HCT116 (cell line): ENCODE data around the gene DNASE2B. TPM values are rescaled to one million over a fixed set of nuclear protein-coding genes. Genes with fewer than 3 reads are reported as not detected.

ENCODE experiments used
- ATAC-seq: fragments of 200-7000 bp; cut with Tn5 transposase; 2 replicates; pipeline ENCODE4 v1.9.1; 2020; ENCODE audit warnings: mild to moderate bottlenecking, moderate library complexity
- BruUV-seq: library from RNA; stranded (reverse); fragments of 400-500 nt; replicated peaks from 2 replicates; lab custom pipeline; 2021; lab: Mats Ljungman, UMichigan
- CTCF ChIA-PET: fragments of 300-600 bp; sonication (Branson Sonifier 250); formaldehyde crosslinking; loops from one replicate; lab custom pipeline; 2021; ENCODE audit warnings: antibody characterized with exemption; lab: Charles Lee
- POLR2A ChIA-PET: fragments of 300-600, 350-600 bp; sonication (Branson Sonifier 250); formaldehyde crosslinking; loops from one replicate; lab custom pipeline; 2021; ENCODE audit warnings: antibody characterized with exemption; lab: Charles Lee
- RAD21 ChIA-PET, 2 experiments: fragments of 300-600 bp; sonication (Branson Sonifier 250); formaldehyde crosslinking; loops; one replicate each; lab custom pipeline; 2023; ENCODE audit warnings: low total read pairs in 2 of 2; ENCODE audit not compliant: uncharacterized antibody in 2 of 2, unreplicated experiment in 2 of 2, low non-redundant PET in 1 of 2; lab: Charles Lee
- DNase-seq: peaks from one replicate; pipeline ENCODE4 v3.0.0-alpha.2; 2010; ENCODE audit warnings: low read depth, low spot score
- H2AFZ ChIP-seq: fragments of 200-600 bp; shearing (Covaris generic), sonication (generic); 2 replicates; pipeline ENCODE4 v1.6.1; 2017; ENCODE audit warnings: low read depth, mixed run types, mixed read lengths, antibody characterized with exemption, low read length; ENCODE audit not compliant: poor library complexity, severe bottlenecking
- H3K27ac ChIP-seq: 2 replicates; pipeline ENCODE4 v1.5.1; 2012; ENCODE audit warnings: low read depth, low read length
- H3K27me3 ChIP-seq: fragments of 200-600 bp; sonication (generic); 2 replicates; pipeline ENCODE4 v1.6.1; 2016; ENCODE audit warnings: mixed run types, low read length, mixed read lengths; ENCODE audit not compliant: insufficient read depth
- H3K36me3 ChIP-seq, 2 experiments: fragments of 200-500 bp in 1 of 2; fragments of 200-600 bp in 1 of 2; sonication (Bioruptor generic) in 1 of 2; sonication (generic) in 1 of 2; 2 replicates each; pipeline versions ENCODE4 v1.5.1 to v1.6.1; 2014 to 2016; ENCODE audit warnings: low read length in 2 of 2, inconsistent platforms in 1 of 2, mixed read lengths in 1 of 2, mixed run types in 1 of 2; ENCODE audit not compliant: insufficient read depth in 2 of 2, control insufficient read depth in 1 of 2
- H3K4me1 ChIP-seq, 2 experiments: fragments of 200-600 bp in 1 of 2; sonication (generic) in 1 of 2; 2 replicates each; pipeline versions ENCODE4 v1.5.1 to v1.6.1; 2012 to 2017; ENCODE audit warnings: low read length in 2 of 2, inconsistent platforms in 1 of 2, mild to moderate bottlenecking in 1 of 2, mixed read lengths in 1 of 2, mixed run types in 1 of 2, moderate library complexity in 1 of 2; ENCODE audit not compliant: insufficient read depth in 2 of 2, control insufficient read depth in 1 of 2
- H3K4me2 ChIP-seq: fragments of 200-600 bp; sonication (generic); 2 replicates; pipeline ENCODE4 v1.6.1; 2017; ENCODE audit warnings: mixed run types, low read length, mixed read lengths
- H3K4me3 ChIP-seq, 2 experiments: fragments of 200-600 bp in 1 of 2; sonication (generic) in 1 of 2; replicated peaks in 1 of 2; 2 replicates each; pipeline ENCODE4 v1.5.1; 2011 to 2016; ENCODE audit warnings: low read length in 2 of 2, control low read depth in 1 of 2, low read depth in 1 of 2, mild to moderate bottlenecking in 1 of 2, mixed read lengths in 1 of 2, mixed run types in 1 of 2
- H3K79me2 ChIP-seq: fragments of 200-600 bp; sonication (generic); 2 replicates; pipeline ENCODE4 v1.6.1; 2017; ENCODE audit warnings: mild to moderate bottlenecking, mixed run types, low read length, moderate library complexity, mixed read lengths; ENCODE audit not compliant: insufficient read depth
- H3K9ac ChIP-seq: fragments of 200-600 bp; sonication (generic); 2 replicates; pipeline ENCODE4 v1.6.1; 2016; ENCODE audit warnings: low read length, mixed read lengths
- H3K9me2 ChIP-seq: fragments of 200-600 bp; sonication (generic), shearing (Covaris generic); 2 replicates; pipeline ENCODE4 v1.6.1; 2017; ENCODE audit warnings: mixed run types, mild to moderate bottlenecking, moderate library complexity; ENCODE audit not compliant: insufficient read depth
- H3K9me3 ChIP-seq, 2 experiments: fragments of 200-500 bp in 1 of 2; fragments of 200-600 bp in 1 of 2; sonication (Bioruptor generic) in 1 of 2; sonication (generic) in 1 of 2; 2 replicates each; pipeline ENCODE4 v1.6.1; 2014 to 2017; ENCODE audit warnings: low read length in 2 of 2, mixed read lengths in 2 of 2, inconsistent platforms in 1 of 2, low read depth in 1 of 2, mild to moderate bottlenecking in 1 of 2, mixed run types in 1 of 2, moderate library complexity in 1 of 2; ENCODE audit not compliant: control insufficient read depth in 1 of 2, insufficient read depth in 1 of 2
- H4K20me1 ChIP-seq: fragments of 200-600 bp; sonication (generic), shearing (Covaris generic); 2 replicates; pipeline ENCODE4 v1.6.1; 2017; ENCODE audit warnings: mixed run types, mild to moderate bottlenecking, moderate library complexity; ENCODE audit not compliant: insufficient read depth
- CBX3 ChIP-seq: IDR thresholded peaks from 2 replicates; pipeline ENCODE4 v1.6.1; 2012; ENCODE audit warnings: low read depth
- EGR1 ChIP-seq: IDR thresholded peaks from 2 replicates; pipeline ENCODE4 v1.6.1; 2012; ENCODE audit warnings: low read depth
- EZH2 ChIP-seq: fragments of 200-600 bp; sonication (generic); IDR thresholded peaks from 2 replicates; pipeline ENCODE4 v1.6.1; 2017; ENCODE audit warnings: antibody characterized with exemption, mixed run types
- EZH2phosphoT487 ChIP-seq: fragments of 200-600 bp; IDR thresholded peaks from 2 replicates; pipeline ENCODE4 v1.6.1; 2018; ENCODE audit warnings: antibody characterized with exemption, borderline replicate concordance
- MAX ChIP-seq: IDR thresholded peaks from 2 replicates; pipeline ENCODE4 v1.6.1; 2012
- POLR2A ChIP-seq: IDR thresholded peaks from 2 replicates; pipeline ENCODE4 v1.7.0; 2011; ENCODE audit warnings: borderline replicate concordance; ENCODE audit not compliant: insufficient read depth, insufficient read length; ENCODE audit errors: extremely low read depth
- POLR2AphosphoS5 ChIP-seq: IDR thresholded peaks from 2 replicates; pipeline ENCODE4 v1.6.1; 2011; ENCODE audit warnings: mild to moderate bottlenecking, low read depth, low read length, moderate library complexity
- REST ChIP-seq: IDR thresholded peaks from 2 replicates; pipeline ENCODE4 v1.6.1; 2012; ENCODE audit warnings: low read depth
- SIN3A ChIP-seq: IDR thresholded peaks from 2 replicates; pipeline ENCODE4 v1.6.1; 2012; ENCODE audit warnings: low read depth
- SRF ChIP-seq: IDR thresholded peaks from 2 replicates; pipeline ENCODE4 v1.6.1; 2012; ENCODE audit warnings: low read depth
- TCF7L2 ChIP-seq: IDR thresholded peaks from 2 replicates; pipeline ENCODE4 v1.7.0; 2011; ENCODE audit warnings: borderline replicate concordance, inconsistent platforms; ENCODE audit not compliant: insufficient read depth, insufficient read length; ENCODE audit errors: extremely low read depth
- YY1 ChIP-seq: IDR thresholded peaks from 2 replicates; pipeline ENCODE4 v1.6.1; 2011; ENCODE audit warnings: low read length, low read depth, moderate library complexity, mild to moderate bottlenecking; ENCODE audit not compliant: insufficient replicate concordance; ENCODE audit errors: extremely low read depth
- ZNF274 ChIP-seq: fragments of 200-500 bp; sonication (Bioruptor generic); IDR thresholded peaks from 2 replicates; pipeline ENCODE4 v1.6.1; 2014; ENCODE audit warnings: mild to moderate bottlenecking, low read depth, low read length, inconsistent platforms
- intact Hi-C: fragments of 100-400 bp; cut with micrococcal nuclease; formaldehyde crosslinking; loops from 2 replicates; pipeline ENCODE4 v1.10.0; 2022
- total RNA-seq: library from RNA; stranded (reverse); gene quantifications from one replicate; pipeline ENCODE4 v1.2.1, GENCODE V29; 2021; ENCODE audit not compliant: unreplicated experiment

Gene DNASE2B
- total RNA-seq, 1 experiment from 2014 or later = 0.42 TPM

GRCh38 chr1:84407958-84408422 is 9.7 kb downstream of the DNASE2B start:
- Histone ChIP-seq H3K36me3 (no peaks in the 10 kb centered on the region; a peak in 1 of 4 replicates), H3K27me3 (no peaks in the 10 kb centered on the region), H3K9me3 (no peaks in the 10 kb centered on the region), H4K20me1 (no peaks in the 10 kb centered on the region), H3K79me2 (no peaks in the 10 kb centered on the region), H3K4me2 (no peak overlapping the region), H2AFZ (peak overlapping the region; percentile 76), H3K27ac (no peak overlapping the region), H3K9me2 (no peaks in the 10 kb centered on the region), H3K9ac (no peak overlapping the region), H3K4me1 (peaks cover 20 to 38% of the 10 kb centered on the region in 2 experiments), H3K4me3 (no peak overlapping the region)
- DNase-seq (no peak), ATAC-seq (no peak)
- RAD21 ChIA-PET = no interaction called here
- no TSS peak for BruUV-seq
- intact Hi-C loops = no loop called here
- TF ChIP-seq EZH2phosphoT487 (no peak), EGR1 (no peak), ZNF274 (no peak), SRF (no peak), SIN3A (no peak), CBX3 (no peak), POLR2A (no peak), YY1 (no peak)
- POLR2A ChIA-PET = no interaction called here
- CTCF ChIA-PET = no interaction called here

- ATAC-seq (no peak), DNase-seq (no peak)
- Histone ChIP-seq H3K27me3 (no peaks in the 10 kb centered on the region), H3K79me2 (no peaks in the 10 kb centered on the region), H3K4me1 (peaks cover 20 to 38% of the 10 kb centered on the region in 2 experiments), H3K9ac (no peak overlapping the region), H4K20me1 (no peaks in the 10 kb centered on the region), H3K4me2 (no peak overlapping the region), H3K9me3 (no peaks in the 10 kb centered on the region), H3K4me3 (no peak overlapping the region), H3K27ac (no peak overlapping the region), H2AFZ (peak overlapping the region; percentile 4), H3K36me3 (no peaks in the 10 kb centered on the region), H3K9me2 (no peaks in the 10 kb centered on the region)
- no TSS peak for BruUV-seq
- intact Hi-C loops = no loop called here
- TF ChIP-seq POLR2AphosphoS5 = no peak
- no peak for TF ChIP-seq ZNF274
- no peak for TF ChIP-seq MAX
- TF ChIP-seq EZH2 = no peak
- TF ChIP-seq TCF7L2 = no peak
- TF ChIP-seq REST = no peak
- no peak for TF ChIP-seq POLR2A
- ChIA-PET POLR2A (no interaction called here), CTCF (no interaction called here), RAD21 (no interaction called here)
Observed at GRCh38 chr1:84409888-84410287, 11.6 kb downstream of the DNASE2B start.
